ENCODE data around the gene SAPCD2.

SAPCD2 gene

GRCh38 chr9:137080260-137081122, 10.1 kb upstream of the SAPCD2 start:
- no peak for DNase-seq (ENCODE audit: low spot score)

DNA sequence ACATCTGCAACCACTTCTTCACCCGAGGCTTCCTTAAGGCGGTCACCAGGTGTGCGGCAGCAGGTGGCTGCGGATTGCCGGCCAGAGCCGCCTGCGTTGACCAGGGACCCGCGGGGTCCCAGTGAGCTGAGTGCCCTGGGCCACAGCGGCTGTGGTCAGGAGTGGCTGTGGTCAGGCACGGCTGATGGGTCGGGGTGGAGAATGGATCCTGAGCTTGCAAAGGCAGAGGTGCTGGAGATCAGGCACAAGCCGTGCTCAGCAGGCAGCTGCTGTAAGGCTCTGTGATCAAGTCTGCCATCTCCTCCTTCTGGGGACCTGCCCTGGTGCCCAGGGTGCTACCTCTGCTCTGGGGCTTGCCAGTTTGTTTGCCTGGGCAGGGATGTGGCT, 9.0 kb upstream of the SAPCD2 start:
- no peak for DNase-seq (ENCODE audit: low spot score)

DNA sequence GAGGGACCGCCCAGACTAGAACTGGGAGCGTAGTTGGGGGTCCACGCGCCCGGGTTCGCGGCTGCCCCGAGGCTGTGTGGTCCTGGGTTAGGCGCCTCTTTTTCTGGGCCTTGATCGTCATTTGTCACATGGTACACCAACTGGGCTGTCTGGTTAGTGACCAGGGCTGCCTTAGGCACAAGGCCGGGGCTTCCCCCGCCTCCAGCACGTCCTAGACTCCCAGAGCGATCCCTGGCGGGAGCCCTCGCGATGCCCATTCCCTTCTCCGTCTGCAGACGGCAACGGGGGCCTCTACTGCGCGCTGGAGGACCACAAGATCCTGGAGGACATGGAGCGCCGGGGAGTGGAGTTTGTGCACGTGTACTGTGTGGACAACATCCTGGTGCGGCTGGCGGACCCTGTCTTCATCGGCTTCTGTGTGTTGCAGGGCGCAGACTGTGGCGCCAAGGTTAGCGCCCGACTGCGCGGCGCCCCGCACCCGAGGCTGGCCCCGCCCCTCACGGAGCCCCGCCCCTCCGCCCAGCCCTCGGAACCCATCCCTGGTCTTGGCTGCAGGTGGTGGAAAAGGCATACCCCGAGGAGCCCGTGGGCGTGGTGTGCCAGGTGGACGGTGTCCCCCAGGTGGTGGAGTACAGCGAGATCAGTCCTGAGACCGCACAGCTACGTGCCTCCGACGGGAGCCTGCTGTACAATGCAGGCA, 8.5 kb upstream of the SAPCD2 start:
- DNase-seq (ENCODE audit: low spot score) = no peak

DNA sequence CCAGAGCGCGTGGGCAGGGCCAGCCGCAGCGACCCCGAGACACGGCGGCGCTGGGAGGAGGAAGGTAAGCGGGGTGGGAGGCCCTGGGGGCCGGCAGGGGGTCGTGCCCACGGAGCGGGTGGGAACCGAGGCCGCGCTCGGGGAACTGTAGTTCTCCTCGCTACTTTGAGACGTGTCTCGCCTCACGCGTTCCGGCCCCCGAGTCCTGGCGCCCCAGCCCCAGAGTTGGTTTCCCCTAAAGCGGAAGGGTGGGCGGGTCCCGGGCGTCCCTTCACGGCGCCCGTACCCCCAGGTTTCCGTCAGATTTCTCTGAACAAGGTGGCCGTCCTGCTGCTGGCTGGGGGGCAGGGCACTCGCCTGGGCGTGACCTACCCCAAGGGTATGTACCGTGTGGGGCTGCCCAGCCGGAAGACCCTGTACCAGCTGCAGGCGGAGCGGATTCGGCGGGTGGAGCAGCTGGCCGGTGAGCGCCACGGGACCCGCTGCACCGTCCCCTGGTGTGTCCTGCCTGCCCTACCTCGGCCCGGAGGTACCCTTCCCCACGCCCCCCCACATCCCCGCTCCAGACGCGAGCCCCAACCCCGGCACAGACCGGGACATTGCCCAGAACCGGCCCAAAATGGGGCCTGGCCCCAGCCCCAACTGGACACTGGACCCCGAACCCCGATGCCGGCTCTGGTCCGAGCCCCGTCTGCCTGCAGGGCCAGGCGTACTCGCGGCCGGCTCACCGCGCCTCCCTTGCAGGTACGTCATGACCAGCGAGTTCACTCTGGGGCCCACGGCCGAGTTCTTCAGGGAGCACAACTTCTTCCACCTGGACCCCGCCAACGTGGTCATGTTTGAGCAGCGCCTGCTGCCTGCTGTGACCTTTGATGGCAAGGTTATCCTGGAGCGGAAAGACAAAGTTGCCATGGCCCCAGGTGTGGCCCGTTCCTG, 7.7 kb upstream of the SAPCD2 start:
- DNase-seq (ENCODE audit: low spot score) = peak; percentile 28

DNA sequence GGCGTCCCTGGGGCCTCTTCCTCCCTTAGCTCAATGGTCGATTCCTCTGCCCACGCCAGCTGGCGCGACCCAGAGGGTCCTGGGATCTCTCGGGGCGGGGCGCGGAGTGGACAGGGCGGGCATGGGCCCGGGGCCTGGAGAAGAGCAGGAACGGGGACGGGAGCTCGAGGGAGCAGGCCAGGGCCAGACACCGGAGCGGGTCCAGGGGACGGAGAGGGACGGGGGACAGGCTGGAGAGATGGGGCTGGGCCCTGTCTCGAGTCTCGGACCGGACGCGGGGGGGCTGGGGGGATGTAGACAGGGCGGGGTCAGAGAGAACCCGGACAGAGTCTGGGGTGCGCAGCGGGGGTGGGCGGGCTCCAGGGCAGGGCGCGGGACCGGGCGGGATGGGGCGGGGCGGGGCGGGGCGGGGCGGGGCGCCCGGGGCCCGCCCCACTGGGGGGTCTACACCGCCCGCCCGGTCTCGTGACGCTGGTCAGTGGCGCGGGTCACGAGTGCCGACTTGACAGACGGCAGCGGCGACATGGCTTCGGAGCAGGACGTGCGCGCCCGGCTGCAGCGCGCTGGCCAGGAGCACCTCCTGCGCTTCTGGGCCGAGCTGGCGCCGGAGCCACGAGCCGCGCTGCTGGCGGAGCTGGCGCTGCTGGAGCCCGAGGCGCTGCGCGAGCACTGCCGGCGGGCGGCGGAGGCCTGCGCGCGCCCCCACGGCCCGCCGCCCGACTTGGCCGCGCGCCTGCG, 6.8 kb upstream of the SAPCD2 start, which contains the start of gene UAP1L1:
Gene UAP1L1 (plus strand): TSS at position 508 of the 738 bp plus-strand sequence. CDS start 16 bp downstream, at position 524.
- DNase-seq (ENCODE audit: low spot score) = peak; percentile 47

DNA sequence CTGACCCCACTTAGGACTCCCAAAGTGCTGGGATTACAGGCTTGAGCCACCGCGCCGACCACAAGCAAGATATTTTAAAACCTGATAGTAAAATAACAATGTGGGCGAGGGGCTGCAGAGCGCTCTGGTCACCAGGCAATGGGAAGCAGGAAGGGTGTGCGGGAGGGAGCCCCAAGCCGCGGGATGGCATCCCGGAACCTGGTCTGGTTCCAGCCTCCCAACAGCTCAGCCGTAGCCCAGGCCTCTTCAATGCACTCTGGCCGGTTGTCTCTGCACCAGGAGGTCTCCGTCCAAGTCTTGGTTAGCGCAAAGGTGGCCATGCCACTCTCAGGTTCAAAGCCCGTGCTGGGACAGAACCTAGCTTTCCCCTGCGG, 6.3 kb upstream of the SAPCD2 start:
- no peak for DNase-seq (ENCODE audit: low spot score)

DNA sequence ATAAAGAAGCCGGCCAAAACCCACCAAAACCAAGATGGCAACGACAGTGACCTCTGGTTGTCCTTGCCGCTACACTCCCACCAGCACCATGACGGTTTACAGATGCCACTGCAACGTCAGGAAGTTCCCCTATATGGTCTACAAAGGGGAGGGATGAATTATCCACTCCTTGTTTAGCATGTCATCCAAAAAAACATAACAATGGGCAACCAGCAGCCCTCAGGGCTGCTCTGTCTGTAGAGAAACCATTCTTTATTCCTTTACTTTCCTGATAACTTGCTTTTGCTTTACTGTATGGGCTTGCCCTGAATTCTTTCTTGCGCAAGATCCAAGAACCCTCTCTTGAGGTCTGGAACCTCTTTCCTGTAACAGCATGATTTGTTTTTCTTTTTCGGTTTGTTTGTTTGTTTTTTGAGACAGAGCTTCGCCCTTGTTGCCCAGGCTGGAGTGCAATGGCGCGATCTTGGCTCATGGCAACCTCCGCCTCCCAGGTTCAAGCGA, 5.0 kb upstream of the SAPCD2 start:
- DNase-seq (ENCODE audit: low spot score) = no peak

- DNase-seq (ENCODE audit: low spot score) = no peak
These were observed 4.4 kb upstream of the SAPCD2 start for GRCh38 chr9:137074657-137075274.

DNA sequence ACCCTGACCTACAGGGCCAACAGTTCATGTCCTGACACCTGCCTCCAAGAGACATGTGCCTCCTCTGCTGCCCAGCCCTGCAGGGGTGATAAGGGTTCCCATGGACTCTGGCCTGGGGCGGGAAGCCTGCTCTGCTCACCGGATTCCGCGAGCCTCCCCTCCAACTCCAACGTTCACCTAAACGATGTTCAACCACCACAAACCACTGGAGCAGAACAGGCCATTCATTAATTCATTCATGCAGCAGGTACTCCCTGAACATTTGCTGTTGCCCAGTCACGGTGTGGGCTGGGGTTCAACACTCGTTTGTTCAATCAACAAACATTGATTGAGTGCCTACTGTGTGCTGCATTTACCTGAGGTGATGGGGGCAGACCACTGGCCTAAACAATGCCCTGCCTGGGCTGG, 3.6 kb upstream of the SAPCD2 start:
- no peak for DNase-seq (ENCODE audit: low spot score)

DNA sequence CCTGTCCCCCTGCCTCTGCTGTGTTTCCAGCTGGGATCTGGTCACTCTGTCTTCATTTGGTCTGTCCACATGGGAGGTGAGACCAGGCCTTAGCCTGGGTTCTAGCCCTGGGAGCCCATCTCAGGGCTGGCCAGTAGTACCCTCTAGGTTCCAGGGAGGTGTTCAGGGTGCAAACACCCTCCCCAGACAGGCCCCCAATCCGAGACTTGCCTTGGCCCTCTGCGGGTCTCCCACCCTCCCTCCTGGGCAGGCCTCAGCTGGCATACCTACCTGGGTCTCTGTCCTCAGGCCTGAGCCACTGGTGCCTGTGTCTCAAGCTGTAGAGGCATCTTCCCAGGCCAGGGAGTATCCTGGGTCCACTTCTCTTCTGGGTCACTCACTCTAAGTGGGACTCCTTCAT, 925 bp upstream of the SAPCD2 start:
- no peak for DNase-seq (ENCODE audit: low spot score)

DNA sequence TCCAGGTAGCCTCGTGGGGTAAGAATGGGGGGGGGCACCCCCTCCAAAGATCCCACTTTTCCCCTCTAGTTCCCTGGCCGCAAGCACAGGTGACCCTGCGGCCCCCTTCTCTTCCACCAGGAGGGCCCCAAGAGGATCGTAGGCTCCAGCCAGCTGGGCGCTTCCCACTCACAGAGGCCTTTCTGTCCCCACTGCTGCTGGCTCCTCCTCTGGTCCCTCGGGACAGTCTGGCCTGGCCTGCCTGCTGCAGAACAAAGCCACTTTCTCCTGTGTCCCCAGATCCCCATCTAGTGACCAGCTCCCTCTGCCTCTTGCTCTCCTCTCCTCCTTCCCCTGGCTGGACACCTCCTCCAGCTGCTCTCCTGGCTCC, 534 bp upstream of the SAPCD2 start:
- no peak for DNase-seq (ENCODE audit: low spot score)

- DNase-seq (ENCODE audit: low spot score) = no peak
These were observed 757 bp downstream of the SAPCD2 start for GRCh38 chr9:137069508-137070091.

- DNase-seq (ENCODE audit: low spot score) = no peak
These were observed 1.5 kb downstream of the SAPCD2 start for GRCh38 chr9:137068539-137069507.

DNA sequence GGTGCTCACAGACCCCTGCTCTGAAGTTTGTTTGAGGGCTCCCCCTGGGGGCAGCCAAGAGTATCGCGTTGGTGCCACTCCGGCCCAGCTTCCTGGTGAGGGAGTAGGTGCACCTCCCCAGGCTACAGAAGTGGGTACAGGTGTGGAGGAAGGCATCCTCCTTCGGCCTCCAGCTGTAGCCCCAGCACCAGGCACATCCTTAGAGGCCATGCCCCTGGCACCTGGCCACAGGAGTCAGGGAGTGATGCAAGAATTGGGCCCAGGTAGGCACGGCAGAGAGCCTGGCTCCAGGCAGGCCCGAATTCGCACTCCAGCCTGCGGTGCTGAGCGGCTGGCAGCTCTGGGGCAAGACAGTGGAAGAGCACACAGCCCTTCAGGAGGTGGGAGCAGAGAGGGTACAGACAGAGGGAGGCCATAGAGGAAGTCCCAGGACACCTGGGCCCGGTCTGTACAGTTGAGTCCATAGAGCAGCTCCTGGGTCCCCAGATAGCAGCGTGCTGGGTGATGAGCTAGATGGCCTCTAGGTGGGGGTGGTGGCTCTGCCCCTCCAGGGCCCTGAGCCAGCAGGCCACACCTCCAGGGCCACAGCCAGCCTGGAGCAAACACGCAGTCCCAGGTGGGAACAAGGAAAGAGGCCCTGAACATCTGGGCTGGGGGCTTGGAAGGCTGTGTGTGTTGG, 2.4 kb downstream of the SAPCD2 start:
- peak; percentile 86 for DNase-seq (ENCODE audit: low spot score)

GRCh38 chr9:137066096-137066861, 4.1 kb downstream of the SAPCD2 start:
- DNase-seq (ENCODE audit: low spot score) = no peak

DNA sequence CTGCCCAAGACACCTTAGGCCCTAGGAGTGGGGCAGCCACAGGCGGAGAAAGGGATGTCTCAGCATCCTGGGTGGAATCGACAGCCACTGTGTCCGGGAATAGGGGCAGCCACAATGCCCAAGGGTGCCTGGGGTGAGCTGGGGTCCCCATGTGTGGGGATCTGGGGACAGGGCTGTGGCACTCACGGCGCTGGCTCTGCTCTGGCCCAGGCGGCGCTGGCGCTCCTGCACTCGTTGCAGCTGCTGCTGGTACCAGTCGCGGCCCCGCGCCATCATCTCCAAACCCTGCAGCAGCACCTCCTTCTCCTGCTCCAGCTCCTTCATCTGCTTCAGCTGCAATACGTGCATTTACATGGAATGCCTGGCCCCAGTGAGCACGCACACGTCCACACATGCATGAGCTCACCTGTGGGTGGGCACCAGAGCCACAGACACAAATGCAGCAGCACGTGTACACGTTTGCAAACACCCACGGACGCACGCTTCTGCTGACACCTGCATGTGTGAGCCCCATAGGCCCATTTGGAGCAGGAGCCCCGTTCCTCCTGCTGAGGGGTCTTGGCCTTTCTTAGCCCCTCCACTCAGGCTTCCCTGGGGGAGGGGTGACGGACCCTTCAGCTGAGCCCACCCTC, 4.9 kb downstream of the SAPCD2 start:
- no peak for DNase-seq (ENCODE audit: low spot score)

- DNase-seq (ENCODE audit: low spot score) = no peak
These were observed 5.5 kb downstream of the SAPCD2 start for GRCh38 chr9:137064880-137065164.
